NCI-H2029 treated with DMSO at 0.1 percent for 48 hours (cell line): ENCODE data around the gene MBD5.
"Not testable (repeated sequence)": the region's sequence is repeated elsewhere in the genome, so short reads cannot be mapped to it uniquely, and the experiment has no call there.

Experiments
- DNase-seq: peaks from one replicate; lab custom pipeline; 2025; lab: John Stamatoyannopoulos, UW

MBD5 gene

GRCh38 chr2:148021059-148021861 lies at the start of gene MBD5:
MBD5 (plus strand) TSS chr2:148021091.
- DNase-seq = no peak

- DNase-seq = no peak
These were observed 44.8 kb upstream of the MBD5 start for GRCh38 chr2:147976102-147976501.

- no peak for DNase-seq
These were observed 43.2 kb upstream of the MBD5 start for GRCh38 chr2:147977679-147978078.

- DNase-seq = no peak
These were observed 39.9 kb upstream of the MBD5 start for GRCh38 chr2:147980940-147981528.

GRCh38 chr2:147989102-147989501 lies 31.8 kb upstream of the MBD5 start:
- DNase-seq = no peak

GRCh38 chr2:147989809-147990403 lies 31.0 kb upstream of the MBD5 start:
- DNase-seq = no peak

GRCh38 chr2:147994965-147995364 lies 25.9 kb upstream of the MBD5 start:
- not testable (repeated sequence) for DNase-seq

- no peak for DNase-seq
These were observed 24.1 kb upstream of the MBD5 start for GRCh38 chr2:147996828-147997227.

- DNase-seq = no peak
These were observed 22.7 kb upstream of the MBD5 start for GRCh38 chr2:147998203-147998602.

- no peak for DNase-seq
These were observed 21.8 kb upstream of the MBD5 start for GRCh38 chr2:147999126-147999525.

- no peak for DNase-seq
These were observed 20.8 kb upstream of the MBD5 start for GRCh38 chr2:148000095-148000494.

- DNase-seq = not testable (repeated sequence)
These were observed 18.5 kb upstream of the MBD5 start for GRCh38 chr2:148002420-148002819.

- no peak for DNase-seq
These were observed 14.5 kb upstream of the MBD5 start for GRCh38 chr2:148006249-148007007.

- DNase-seq = no peak
These were observed 13.5 kb upstream of the MBD5 start for GRCh38 chr2:148007219-148007900.

GRCh38 chr2:148008411-148008810 lies 12.5 kb upstream of the MBD5 start:
- not testable (repeated sequence) for DNase-seq

GRCh38 chr2:148013876-148014275 lies 7.0 kb upstream of the MBD5 start:
- no peak for DNase-seq

GRCh38 chr2:148014616-148015015 lies 6.3 kb upstream of the MBD5 start:
- DNase-seq = no peak

GRCh38 chr2:148020111-148021058 lies 506 bp upstream of the MBD5 start, which contains the start of gene ORC4:
ORC4 (minus strand) TSS chr2:148020737; CDS start chr2:147975958, 44,779 bp downstream.
- DNase-seq = peak; percentile 93

GRCh38 chr2:148021886-148022285 lies 995 bp downstream of the MBD5 start:
- no peak for DNase-seq

GRCh38 chr2:148022351-148022750 lies 1.5 kb downstream of the MBD5 start:
- no peak for DNase-seq

GRCh38 chr2:148022882-148023281 lies 2.0 kb downstream of the MBD5 start:
- no peak for DNase-seq
